H1 (cell line): ENCODE data around the gene CAPN2. TPM values are rescaled to one million over a fixed set of nuclear protein-coding genes. Genes with fewer than 3 reads are reported as not detected.

Experiments
- CTCF ChIA-PET: fragments of 300-600 bp; sonication (Branson Sonifier 250); formaldehyde crosslinking; loops from one replicate; lab custom pipeline; 2021; ENCODE audit not compliant: partially characterized antibody; lab: Charles Lee
- POLR2A ChIA-PET: fragments of 300-600 bp; sonication (Branson Sonifier 250); formaldehyde crosslinking; loops from one replicate; lab custom pipeline; 2021; ENCODE audit warnings: inconsistent platforms; ENCODE audit not compliant: partially characterized antibody; lab: Charles Lee
- DNase-seq, 2 experiments: peaks; one replicate each; pipeline versions ENCODE4 v3.0.0 to v3.0.0-alpha.2; 2010 to 2022; ENCODE audit warnings: low spot score in 2 of 2, low read depth in 1 of 2, mixed read lengths in 1 of 2
- FAIRE-seq: peaks from 2 replicates; lab custom pipeline; 2011; peaks lifted over from hg19 to GRCh38; lab: Jason Lieb, UNC
- H2AFZ ChIP-seq: 2 replicates; pipeline ENCODE4 v1.8.1; 2012; ENCODE audit warnings: low read length, inconsistent platforms
- H2AK5ac ChIP-seq: 2 replicates; pipeline ENCODE4 v1.6.1; 2013; ENCODE audit warnings: low read depth, low read length
- H2BK120ac ChIP-seq: replicated peaks from 2 replicates; pipeline ENCODE3; 2013; ENCODE audit warnings: low read depth, low read length, inconsistent platforms
- H2BK12ac ChIP-seq: 2 replicates; pipeline ENCODE4 v1.6.1; 2013; ENCODE audit warnings: low read depth, low read length
- H2BK15ac ChIP-seq: 2 replicates; pipeline ENCODE4 v1.6.1; 2013; ENCODE audit warnings: low read length
- H2BK20ac ChIP-seq: 2 replicates; pipeline ENCODE4 v1.6.1; 2013; ENCODE audit warnings: low read length
- H2BK5ac ChIP-seq: 2 replicates; pipeline ENCODE4 v1.6.1; 2013; ENCODE audit warnings: low read depth, low read length
- H3K14ac ChIP-seq: 2 replicates; pipeline ENCODE4 v1.6.1; 2013; ENCODE audit warnings: inconsistent platforms; ENCODE audit not compliant: insufficient read length
- H3K18ac ChIP-seq: 2 replicates; pipeline ENCODE4 v1.6.1; 2013; ENCODE audit warnings: low read length; ENCODE audit errors: extremely low read depth
- H3K23ac ChIP-seq: 2 replicates; pipeline ENCODE4 v1.6.1; 2013; ENCODE audit warnings: inconsistent platforms; ENCODE audit not compliant: insufficient read length
- H3K23me2 ChIP-seq: 2 replicates; pipeline ENCODE4 v1.6.1; 2013; ENCODE audit warnings: low read depth, low read length
- H3K27ac ChIP-seq: 2 replicates; pipeline ENCODE4 v1.6.1; 2011; ENCODE audit warnings: low read depth, low read length, inconsistent platforms
- H3K27me3 ChIP-seq, 4 experiments: replicated peaks in 1 of 4; 1 replicate in 1 of 4; 2 replicates in 3 of 4; pipeline versions ENCODE4 v1.6.1 to v1.8.1; 2011 to 2013; ENCODE audit warnings: low read length in 3 of 4, mild to moderate bottlenecking in 3 of 4, inconsistent platforms in 2 of 4, mixed read lengths in 2 of 4, moderate library complexity in 1 of 4; ENCODE audit not compliant: control insufficient read depth in 3 of 4, insufficient read depth in 3 of 4; ENCODE audit errors: extremely low read depth in 1 of 4
- H3K36me3 ChIP-seq, 4 experiments: 2 replicates each; pipeline versions ENCODE4 v1.6.1 to v1.8.1; 2011 to 2013; ENCODE audit warnings: mild to moderate bottlenecking in 4 of 4, low read length in 3 of 4, moderate library complexity in 2 of 4, control low read depth in 1 of 4, inconsistent platforms in 1 of 4; ENCODE audit not compliant: insufficient read depth in 4 of 4, control insufficient read depth in 2 of 4
- H3K4ac ChIP-seq: replicated peaks from 2 replicates; pipeline ENCODE3; 2013; ENCODE audit warnings: low read length, low read depth, mixed read lengths, inconsistent platforms; ENCODE audit not compliant: insufficient read length
- H3K4me1 ChIP-seq, 4 experiments: replicated peaks in 1 of 4; 1 replicate in 1 of 4; 2 replicates in 3 of 4; pipeline versions ENCODE4 v1.6.1 to v1.8.1; 2011 to 2013; ENCODE audit warnings: low read length in 3 of 4, inconsistent platforms in 2 of 4, mixed read lengths in 1 of 4; ENCODE audit not compliant: insufficient read depth in 4 of 4, control insufficient read depth in 3 of 4
- H3K4me2 ChIP-seq, 2 experiments: 2 replicates each; pipeline versions ENCODE4 v1.6.1 to v1.8.1; 2011 to 2013; ENCODE audit warnings: low read depth in 2 of 2, low read length in 2 of 2, control low read depth in 1 of 2, inconsistent platforms in 1 of 2, mild to moderate bottlenecking in 1 of 2; ENCODE audit not compliant: insufficient read depth in 1 of 2
- H3K4me3 ChIP-seq, 4 experiments: fragments of 200-600, 300-600 bp in 1 of 4; sonication (generic), shearing (Covaris generic), sonication (Bioruptor Twin) in 1 of 4; 2 replicates each; pipeline versions ENCODE4 v1.5.1 to v1.8.1; 2011 to 2016; ENCODE audit warnings: low read length in 4 of 4, low read depth in 3 of 4, control low read depth in 2 of 4, inconsistent platforms in 2 of 4, mild to moderate bottlenecking in 2 of 4, mixed read lengths in 1 of 4, moderate library complexity in 1 of 4; ENCODE audit not compliant: insufficient read depth in 2 of 4; ENCODE audit errors: extremely low read depth in 1 of 4
- H3K56ac ChIP-seq: replicated peaks from 2 replicates; pipeline ENCODE3; 2013; ENCODE audit warnings: low read depth, mild to moderate bottlenecking, mixed read lengths, low read length, inconsistent platforms; ENCODE audit not compliant: insufficient read length
- H3K79me1 ChIP-seq: 2 replicates; pipeline ENCODE4 v1.6.1; 2013; ENCODE audit warnings: low read depth, low read length, control low read depth
- H3K79me2 ChIP-seq, 2 experiments: 2 replicates each; pipeline versions ENCODE4 v1.6.1 to v1.8.1; 2012 to 2013; ENCODE audit warnings: low read length in 2 of 2, mild to moderate bottlenecking in 2 of 2, inconsistent platforms in 1 of 2; ENCODE audit not compliant: insufficient read depth in 2 of 2, control insufficient read depth in 1 of 2
- H3K9ac ChIP-seq, 4 experiments: replicated peaks in 1 of 4; 1 replicate in 1 of 4; 2 replicates in 3 of 4; pipeline versions ENCODE4 v1.6.1 to v1.8.1; 2011 to 2013; ENCODE audit warnings: low read depth in 3 of 4, low read length in 3 of 4, control low read depth in 2 of 4, mild to moderate bottlenecking in 2 of 4, moderate library complexity in 2 of 4, inconsistent platforms in 1 of 4; ENCODE audit errors: extremely low read depth in 1 of 4
- H3K9me3 ChIP-seq, 2 experiments: 2 replicates each; pipeline versions ENCODE4 v1.6.1 to v1.8.1; 2012 to 2013; ENCODE audit warnings: mild to moderate bottlenecking in 2 of 2, moderate library complexity in 2 of 2, control low read depth in 1 of 2, inconsistent platforms in 1 of 2, low read depth in 1 of 2, low read length in 1 of 2, mixed read lengths in 1 of 2; ENCODE audit not compliant: insufficient read depth in 2 of 2
- H4K20me1 ChIP-seq, 2 experiments: replicated peaks in 1 of 2; 2 replicates each; pipeline versions ENCODE3 to v1.8.1; 2011 to 2013; ENCODE audit warnings: inconsistent platforms in 2 of 2, low read length in 2 of 2, mild to moderate bottlenecking in 1 of 2; ENCODE audit not compliant: insufficient read depth in 2 of 2, control insufficient read depth in 1 of 2
- H4K5ac ChIP-seq: 2 replicates; pipeline ENCODE4 v1.6.1; 2013; ENCODE audit warnings: low read length, low read depth, mixed read lengths, inconsistent platforms; ENCODE audit not compliant: insufficient read length
- H4K8ac ChIP-seq: 2 replicates; pipeline ENCODE4 v1.8.0; 2013; ENCODE audit warnings: mild to moderate bottlenecking, moderate library complexity, low read length, inconsistent platforms; ENCODE audit not compliant: insufficient read depth; ENCODE audit errors: extremely low read depth
- H4K91ac ChIP-seq: replicated peaks from 2 replicates; pipeline ENCODE3; 2013; ENCODE audit warnings: low read length, mixed read lengths, inconsistent platforms; ENCODE audit not compliant: insufficient read length
- BRCA1 ChIP-seq: IDR thresholded peaks from 2 replicates; pipeline ENCODE4 v1.6.1; 2012; ENCODE audit warnings: low read depth, low read length, improper control_type of control experiment
- CBX8 ChIP-seq: fragments of 300-800, 300-1000 bp; sonication (generic); IDR thresholded peaks from 2 replicates; pipeline ENCODE4 v1.7.1; 2016; ENCODE audit warnings: low read depth, low read length, borderline replicate concordance
- HDAC2 ChIP-seq, 2 experiments: fragments of 300-600 bp in 1 of 2; sonication (generic) in 1 of 2; IDR thresholded peaks; 2 replicates each; pipeline ENCODE4 v1.6.1; 2011 to 2012; ENCODE audit warnings: low read depth in 2 of 2, low read length in 2 of 2, mild to moderate bottlenecking in 2 of 2, moderate library complexity in 2 of 2, borderline replicate concordance in 1 of 2, inconsistent platforms in 1 of 2
- KDM1A ChIP-seq: fragments of 200-600, 300-600 bp; sonication (generic); IDR thresholded peaks from 2 replicates; pipeline ENCODE4 v1.7.1; 2016; ENCODE audit warnings: mild to moderate bottlenecking, low read length, borderline replicate concordance
- NANOG ChIP-seq: IDR thresholded peaks from 2 replicates; pipeline ENCODE4 v1.6.1; 2011; ENCODE audit warnings: low read length, low read depth, mild to moderate bottlenecking, inconsistent platforms; ENCODE audit not compliant: insufficient read depth, poor library complexity, severe bottlenecking
- TAF1 ChIP-seq: IDR thresholded peaks from 2 replicates; pipeline ENCODE4 v1.6.1; 2011; ENCODE audit warnings: mild to moderate bottlenecking, low read depth, low read length
- WGBS, 2 experiments: shearing (Covaris generic) in 1 of 2; methylation state at CpG; one replicate each; pipeline versions ENCODE4 v1.1.6 to v1.1.7; 2013 to 2015; ENCODE audit warnings: low lambda C conversion rate in 2 of 2, mixed read lengths in 2 of 2, inconsistent platforms in 1 of 2, low coverage in 1 of 2, missing lambda C conversion rate in 1 of 2; ENCODE audit not compliant: insufficient replicate concordance in 2 of 2, insufficient coverage in 1 of 2, insufficient read length in 1 of 2; ENCODE audit errors: extremely low coverage in 1 of 2, missing lambda C conversion rate in 1 of 2; 5-methylcytosine and 5-hydroxymethylcytosine counted together
- polyA plus RNA-seq, 7 experiments: library from polyadenylated mRNA; depleted of rRNA in 3 of 7; stranded (reverse) in 5 of 7; unstranded in 2 of 7; fragments of >200 nt in 5 of 7; fragments of 200-250 nt in 2 of 7; gene quantifications; 1 replicate in 5 of 7; 2 replicates in 1 of 7; 4 replicates in 1 of 7; pipeline versions ENCODE4 v1.2.1 to v1.2.3, GENCODE V29; 2011 to 2013; ENCODE audit warnings: missing spikeins in 2 of 7, mixed read lengths in 2 of 7
- total RNA-seq: library from RNA; stranded (reverse); fragmentation: NEBNext Ultra II Directional; extraction: Animal tissue kit (Norgen Biotek cat#: 25700); gene quantifications from 2 replicates; pipeline ENCODE4 v1.2.1, GENCODE V29; 2021
- TF ChIP-seq, protein P1 (sequence below): IDR thresholded peaks from 2 replicates; pipeline ENCODE4 v1.6.1; 2012; ENCODE audit warnings: low read length, inconsistent platforms
- TF ChIP-seq, protein P2 (sequence below): IDR thresholded peaks from 2 replicates; pipeline ENCODE4 v1.6.1; 2011; ENCODE audit warnings: low read depth, mild to moderate bottlenecking, low read length; ENCODE audit not compliant: insufficient read depth

CAPN2 gene
- total and polyA plus RNA-seq, 2 of the 8 experiments (the other 6 are each of a cell fraction or from before 2014, with no cell fraction given) = 9.2 to 10.3 TPM

DNA sequence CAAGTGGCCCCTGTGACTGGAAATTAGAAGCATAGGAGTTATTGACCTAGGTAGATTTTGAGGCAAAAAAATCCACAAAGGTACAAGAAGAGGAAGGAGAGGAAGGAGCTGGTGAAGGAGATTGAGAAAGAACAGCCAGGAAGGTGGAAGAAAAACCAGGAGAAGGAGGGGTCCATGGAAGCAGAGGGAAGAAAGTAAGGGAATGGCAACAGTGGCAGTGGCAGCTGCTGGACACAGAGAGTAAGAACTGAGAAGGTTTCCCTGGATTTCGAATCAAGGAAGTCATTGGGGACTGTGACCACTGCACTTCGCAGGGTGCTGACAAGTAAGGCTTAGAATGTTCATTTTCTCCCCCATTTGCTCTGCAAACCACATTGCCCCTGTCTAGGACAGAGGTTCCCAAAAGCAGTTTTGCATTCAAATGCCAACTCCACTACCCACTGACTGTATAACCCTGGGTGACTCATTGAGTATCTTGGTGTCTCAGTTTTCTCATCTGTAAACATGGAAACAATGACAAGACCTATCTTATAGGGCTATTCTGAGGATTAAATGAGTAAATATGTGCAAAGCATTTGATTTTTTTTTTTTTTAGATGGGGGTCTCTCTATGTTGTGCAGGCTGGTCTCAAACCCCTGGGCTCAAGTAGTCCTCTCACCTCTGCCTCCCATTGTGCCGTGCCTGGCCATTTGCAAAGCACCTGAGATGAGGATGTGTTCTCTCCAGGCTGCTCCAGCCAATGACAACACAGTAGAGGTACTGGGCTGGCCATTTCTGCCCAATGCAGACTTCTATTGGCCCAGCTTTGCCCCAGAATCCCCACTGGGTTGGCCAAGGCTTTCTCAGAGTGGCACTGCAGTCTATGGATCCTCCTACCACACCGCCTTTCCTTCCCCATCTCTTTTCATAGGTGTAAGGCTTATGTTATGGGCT lies 9.3 kb upstream of the CAPN2 start:
- Histone ChIP-seq H3K4me3 (no peak overlapping the region), H3K4ac (no peak overlapping the region), H2AFZ (no peak overlapping the region), H3K4me1 (peaks cover 0 to 3% (median 1%) of the 10 kb centered on the region in 4 experiments; a peak in 4 of 7 replicates), H4K91ac (no peak overlapping the region), H4K20me1 (no peaks in the 10 kb centered on the region), H2BK5ac (no peak overlapping the region), H3K9me3 (no peaks in the 10 kb centered on the region), H3K79me2 (no peaks in the 10 kb centered on the region), H3K4me2 (no peak overlapping the region), H2BK120ac (no peak overlapping the region), H3K36me3 (no peaks in the 10 kb centered on the region), H3K79me1 (no peaks in the 10 kb centered on the region), H3K18ac (no peak overlapping the region), H3K56ac (no peak overlapping the region), H4K8ac (no peak overlapping the region), H3K27me3 (no peaks in the 10 kb centered on the region), H3K9ac (no peak overlapping the region), H2BK12ac (0 out of 2 replicates have a peak overlapping the region, but pooled peaks have one; percentile 50), H3K14ac (no peak overlapping the region), H2BK15ac (no peak overlapping the region), H3K27ac (no peak overlapping the region), H3K23me2 (no peaks in the 10 kb centered on the region), H4K5ac (no peak overlapping the region), H2BK20ac (no peak overlapping the region), H2AK5ac (no peak overlapping the region), H3K23ac (no peak overlapping the region)
- no peak for DNase-seq
- WGBS, 2 experiments = 90% methylated on average over 4 of the region's 4 CpGs; no CpG with 5 or more reads in 1 of the 2 experiments
- FAIRE-seq = no peak
- ChIA-PET POLR2A (no interaction called here), CTCF (interaction anchor here (1.0 to 5.8 kb wide), 2 partner anchors 16 to 47 kb away, joined by 3 to 67 read pairs; no protein-coding TSS in a partner anchor)
- TF ChIP-seq CBX8 (no peak), NANOG (no peak), HDAC2 (IDR thresholded peaks at IDR 0.05; ENCODE audit: borderline replicate concordance in 1 of 2, low read depth in 2 of 2, low read length in 2 of 2) (no peak), TAF1 (no peak), KDM1A (no peak), BRCA1 (no peak)
- TF ChIP-seq, protein P1, sequence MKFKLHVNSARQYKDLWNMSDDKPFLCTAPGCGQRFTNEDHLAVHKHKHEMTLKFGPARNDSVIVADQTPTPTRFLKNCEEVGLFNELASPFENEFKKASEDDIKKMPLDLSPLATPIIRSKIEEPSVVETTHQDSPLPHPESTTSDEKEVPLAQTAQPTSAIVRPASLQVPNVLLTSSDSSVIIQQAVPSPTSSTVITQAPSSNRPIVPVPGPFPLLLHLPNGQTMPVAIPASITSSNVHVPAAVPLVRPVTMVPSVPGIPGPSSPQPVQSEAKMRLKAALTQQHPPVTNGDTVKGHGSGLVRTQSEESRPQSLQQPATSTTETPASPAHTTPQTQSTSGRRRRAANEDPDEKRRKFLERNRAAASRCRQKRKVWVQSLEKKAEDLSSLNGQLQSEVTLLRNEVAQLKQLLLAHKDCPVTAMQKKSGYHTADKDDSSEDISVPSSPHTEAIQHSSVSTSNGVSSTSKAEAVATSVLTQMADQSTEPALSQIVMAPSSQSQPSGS = no peak
- TF ChIP-seq, protein P2, sequence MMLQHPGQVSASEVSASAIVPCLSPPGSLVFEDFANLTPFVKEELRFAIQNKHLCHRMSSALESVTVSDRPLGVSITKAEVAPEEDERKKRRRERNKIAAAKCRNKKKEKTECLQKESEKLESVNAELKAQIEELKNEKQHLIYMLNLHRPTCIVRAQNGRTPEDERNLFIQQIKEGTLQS = no peak
